CD8-positive, alpha-beta memory T cell (primary cell): Measurements from ENCODE around the gene NKAPD1. TPM values are rescaled to one million over a fixed set of nuclear protein-coding genes. Genes with fewer than 3 reads are reported as not detected.
"Not testable (repeated sequence)": the region's sequence is repeated elsewhere in the genome, so short reads cannot be mapped to it uniquely, and the experiment has no call there.

Experiments used
- CTCF ChIA-PET: fragments of 350-600 bp; sonication (Branson Sonifier 250); formaldehyde crosslinking; loops from one replicate; lab custom pipeline; 2021; ENCODE audit warnings: antibody characterized with exemption; lab: Charles Lee
- POLR2A ChIA-PET: fragments of 350-600 bp; sonication (Branson Sonifier 250); formaldehyde crosslinking; loops from one replicate; lab custom pipeline; 2021; ENCODE audit warnings: antibody characterized with exemption; lab: Charles Lee
- DNase-seq, 5 donors: peaks; one replicate each; pipeline versions ENCODE4 v3.0.0 to v3.0.0-alpha.2; 2020 to 2022; ENCODE audit warnings: mixed read lengths in 1 of 5
- H3K27ac ChIP-seq: one replicate; pipeline ENCODE4 v1.7.0; 2013; ENCODE audit warnings: low read depth, mild to moderate bottlenecking, low read length, moderate library complexity
- H3K27me3 ChIP-seq: 2 replicates; pipeline ENCODE4 v1.7.0; 2013; ENCODE audit warnings: low read length, mild to moderate bottlenecking; ENCODE audit not compliant: insufficient read depth, poor library complexity, severe bottlenecking
- H3K36me3 ChIP-seq: 2 replicates; pipeline ENCODE4 v1.7.0; 2013; ENCODE audit warnings: mild to moderate bottlenecking, low read length, moderate library complexity; ENCODE audit not compliant: insufficient read depth
- H3K4me1 ChIP-seq: 2 replicates; pipeline ENCODE4 v1.7.0; 2013; ENCODE audit warnings: mild to moderate bottlenecking, low read length, moderate library complexity; ENCODE audit not compliant: insufficient read depth
- H3K4me3 ChIP-seq: 2 replicates; pipeline ENCODE4 v1.7.0; 2013; ENCODE audit warnings: mild to moderate bottlenecking, low read length
- H3K9me3 ChIP-seq: 2 replicates; pipeline ENCODE4 v1.7.0; 2013; ENCODE audit warnings: mild to moderate bottlenecking, low read length
- H3K27ac Mint-ChIP-seq, 8 donors: one replicate each; pipeline ENCODE4 v1.8.0; 2020 to 2021; ENCODE audit warnings: mixed read lengths in 8 of 8, mild to moderate bottlenecking in 6 of 8, inconsistent platforms in 3 of 8, moderate library complexity in 3 of 8
- H3K27me3 Mint-ChIP-seq, 2 donors: one replicate each; pipeline ENCODE4 v1.8.0; 2020 to 2021; ENCODE audit warnings: mixed read lengths in 2 of 2, mild to moderate bottlenecking in 1 of 2, moderate library complexity in 1 of 2
- H3K36me3 Mint-ChIP-seq, 3 donors: one replicate each; pipeline ENCODE4 v1.8.0; 2020 to 2021; ENCODE audit warnings: mixed read lengths in 3 of 3, inconsistent platforms in 1 of 3, mild to moderate bottlenecking in 1 of 3
- H3K4me1 Mint-ChIP-seq, 3 donors: one replicate each; pipeline ENCODE4 v1.8.0; 2020 to 2021; ENCODE audit warnings: mixed read lengths in 3 of 3, inconsistent platforms in 1 of 3, mild to moderate bottlenecking in 1 of 3
- H3K4me3 Mint-ChIP-seq, 7 donors: one replicate each; pipeline ENCODE4 v1.8.0; 2020 to 2021; ENCODE audit warnings: mixed read lengths in 7 of 7, mild to moderate bottlenecking in 6 of 7, moderate library complexity in 4 of 7, inconsistent platforms in 2 of 7
- H3K9me3 Mint-ChIP-seq, 5 donors: one replicate each; pipeline ENCODE4 v1.8.0; 2020 to 2022; ENCODE audit warnings: mixed read lengths in 5 of 5, mild to moderate bottlenecking in 3 of 5, moderate library complexity in 2 of 5, inconsistent platforms in 1 of 5
- polyA plus RNA-seq: library from polyadenylated mRNA; unstranded; fragments of 300-500 nt; fragmentation: Illumina TruSeq; gene quantifications from one replicate; pipeline ENCODE4 v1.2.3, GENCODE V29; 2021
- total RNA-seq, 2 experiments: library from RNA; stranded (reverse); gene quantifications; one replicate each; pipeline ENCODE4 v1.2.3, GENCODE V29; 2021

NKAPD1 gene
- total and polyA plus RNA-seq, 3 experiments from 2014 or later: 13.4 to 22.6 (median 22.0) TPM

- H3K4me1 ChIP-seq, DNase-seq, H3K27me3 Mint-ChIP-seq, H3K27me3 ChIP-seq, H3K9me3 ChIP-seq, H3K27ac Mint-ChIP-seq, H3K27ac ChIP-seq, H3K4me3 ChIP-seq, H3K9me3 Mint-ChIP-seq, POLR2A ChIA-PET, CTCF ChIA-PET, H3K4me3 Mint-ChIP-seq: not testable (repeated sequence)
- peaks cover 21% of the 10 kb centered on the region for H3K36me3 ChIP-seq
- Mint-ChIP-seq H3K4me1 (peaks cover 5 to 21% (median 15%) of the 10 kb centered on the region in 3 donors), H3K36me3 (peaks cover 18 to 71% (median 25%) of the 10 kb centered on the region in 3 donors)
Observed at GRCh38 chr11:112095302-112095701, 21.2 kb downstream of the NKAPD1 start.

- H3K27me3 Mint-ChIP-seq: no peaks in the 10 kb centered on the region
- POLR2A ChIA-PET: no interaction called here
- H3K27ac Mint-ChIP-seq: no peak overlapping the region
- CTCF ChIA-PET: interaction anchor here (1.1 kb wide), 1 partner anchor 17 kb away, joined by 3 read pairs; no protein-coding TSS in a partner anchor
- H3K4me3 Mint-ChIP-seq: no peak overlapping the region
- Histone ChIP-seq H3K36me3 (peaks cover 17% of the 10 kb centered on the region), H3K27me3 (no peaks in the 10 kb centered on the region), H3K27ac (no peak overlapping the region), H3K9me3 (no peaks in the 10 kb centered on the region), H3K4me1 (no peaks in the 10 kb centered on the region), H3K4me3 (no peak overlapping the region)
- H3K36me3 Mint-ChIP-seq: peaks cover 16 to 66% (median 22%) of the 10 kb centered on the region in 3 donors
- H3K4me1 Mint-ChIP-seq: peaks cover 4 to 15% (median 9%) of the 10 kb centered on the region in 3 donors
- no peaks in the 10 kb centered on the region for H3K9me3 Mint-ChIP-seq
- DNase-seq: no peak
Observed at GRCh38 chr11:112096194-112096593, 22.1 kb downstream of the NKAPD1 start.

GRCh38 chr11:112097734-112098528 is 23.8 kb downstream of the NKAPD1 start:
- H3K27ac ChIP-seq: no peak overlapping the region
- no peaks in the 10 kb centered on the region for H3K4me1 ChIP-seq
- no peaks in the 10 kb centered on the region for H3K9me3 Mint-ChIP-seq
- H3K36me3 ChIP-seq: peaks cover 3% of the 10 kb centered on the region
- H3K9me3 ChIP-seq: no peaks in the 10 kb centered on the region
- ChIA-PET POLR2A (no interaction called here), CTCF (no interaction called here)
- H3K4me3 ChIP-seq: no peak overlapping the region
- no peaks in the 10 kb centered on the region for H3K27me3 ChIP-seq
- H3K27ac Mint-ChIP-seq: peak overlapping the region in 1 of 8 donors; percentile 34
- H3K4me3 Mint-ChIP-seq: no peak overlapping the region
- DNase-seq: no peak
- no peaks in the 10 kb centered on the region for H3K27me3 Mint-ChIP-seq
- peaks cover 0 to 10% (median 0%) of the 10 kb centered on the region in 3 donors for H3K4me1 Mint-ChIP-seq
- peaks cover 0 to 50% (median 15%) of the 10 kb centered on the region in 3 donors for H3K36me3 Mint-ChIP-seq

GRCh38 chr11:112100462-112100861 is 26.4 kb downstream of the NKAPD1 start:
- H3K27me3 ChIP-seq: no peaks in the 10 kb centered on the region
- H3K9me3 ChIP-seq: no peaks in the 10 kb centered on the region
- POLR2A ChIA-PET: no interaction called here
- CTCF ChIA-PET: no interaction called here
- no peak overlapping the region for H3K27ac ChIP-seq
- Mint-ChIP-seq H3K27me3 (no peaks in the 10 kb centered on the region), H3K9me3 (no peaks in the 10 kb centered on the region), H3K36me3 (peaks cover 0 to 32% (median 10%) of the 10 kb centered on the region in 3 donors), H3K4me1 (peaks cover 0 to 6% (median 0%) of the 10 kb centered on the region in 3 donors), H3K4me3 (no peak overlapping the region), H3K27ac (no peak overlapping the region)
- H3K4me3 ChIP-seq: no peak overlapping the region
- H3K36me3 ChIP-seq: no peaks in the 10 kb centered on the region
- no peak for DNase-seq
- no peaks in the 10 kb centered on the region for H3K4me1 ChIP-seq

- H3K27ac Mint-ChIP-seq: no peak overlapping the region
- no peaks in the 10 kb centered on the region for H3K36me3 ChIP-seq
- no peaks in the 10 kb centered on the region for H3K9me3 Mint-ChIP-seq
- peaks cover 0 to 17% (median 4%) of the 10 kb centered on the region in 3 donors for H3K36me3 Mint-ChIP-seq
- H3K9me3 ChIP-seq: no peaks in the 10 kb centered on the region
- POLR2A ChIA-PET: no interaction called here
- no peaks in the 10 kb centered on the region for H3K27me3 Mint-ChIP-seq
- no peak overlapping the region for H3K4me3 ChIP-seq
- no peaks in the 10 kb centered on the region for H3K4me1 ChIP-seq
- no peaks in the 10 kb centered on the region for H3K4me1 Mint-ChIP-seq
- no peaks in the 10 kb centered on the region for H3K27me3 ChIP-seq
- no peak overlapping the region for H3K4me3 Mint-ChIP-seq
- CTCF ChIA-PET: interaction anchor here (3.6 kb wide), 1 partner anchor 10 kb away, joined by 15 read pairs; no protein-coding TSS in a partner anchor
- no peak overlapping the region for H3K27ac ChIP-seq
- DNase-seq: no peak
Observed at GRCh38 chr11:112103446-112103845, 29.3 kb downstream of the NKAPD1 start.

- Mint-ChIP-seq H3K27ac (no peak overlapping the region), H3K4me1 (no peaks in the 10 kb centered on the region), H3K27me3 (no peaks in the 10 kb centered on the region), H3K36me3 (peaks cover 0 to 8% (median 2%) of the 10 kb centered on the region in 3 donors), H3K9me3 (no peaks in the 10 kb centered on the region), H3K4me3 (no peak overlapping the region)
- CTCF ChIA-PET: no interaction called here
- Histone ChIP-seq H3K4me1 (no peaks in the 10 kb centered on the region), H3K27ac (no peak overlapping the region), H3K36me3 (no peaks in the 10 kb centered on the region), H3K9me3 (no peaks in the 10 kb centered on the region), H3K27me3 (no peaks in the 10 kb centered on the region), H3K4me3 (no peak overlapping the region)
- DNase-seq: no peak
- POLR2A ChIA-PET: no interaction called here
Observed at GRCh38 chr11:112106070-112106469, 32.0 kb downstream of the NKAPD1 start.

- H3K4me3 ChIP-seq: no peak overlapping the region
- no peak overlapping the region for H3K4me3 Mint-ChIP-seq
- ChIA-PET CTCF (interaction anchor here (0.7 to 3.2 kb wide), 15 partner anchors 9 to 431 kb away, joined by 3 to 19 read pairs (median 4); partner anchors contain the start of genes SDHD and TIMM8B), POLR2A (no interaction called here)
- H3K4me1 Mint-ChIP-seq: peaks cover 3 to 6% (median 6%) of the 10 kb centered on the region in 3 donors
- H3K27me3 Mint-ChIP-seq: peaks cover 0 to 3% of the 10 kb centered on the region in 2 donors
- H3K4me1 ChIP-seq: no peaks in the 10 kb centered on the region
- no peaks in the 10 kb centered on the region for H3K9me3 Mint-ChIP-seq
- H3K27me3 ChIP-seq: no peaks in the 10 kb centered on the region
- H3K36me3 Mint-ChIP-seq: peaks cover 0 to 4% (median 2%) of the 10 kb centered on the region in 3 donors
- DNase-seq: peak in 2 of 5 donors; percentile 33 to 41
- no peak overlapping the region for H3K27ac ChIP-seq
- H3K9me3 ChIP-seq: no peaks in the 10 kb centered on the region
- no peak overlapping the region for H3K27ac Mint-ChIP-seq
- H3K36me3 ChIP-seq: no peaks in the 10 kb centered on the region
Observed at GRCh38 chr11:112113539-112114457, 39.7 kb downstream of the NKAPD1 start.
